GM18907 (cell line): ENCODE data around the gene TTC7B.
"Not testable (repeated sequence)": the region's sequence is repeated elsewhere in the genome, so short reads cannot be mapped to it uniquely, and the experiment has no call there.

Source experiments
- ATAC-seq: cut with Tn5 transposase; IDR thresholded peaks from one replicate; pipeline ENCODE4 v1.9.1; 2021; ENCODE audit warnings: mild to moderate bottlenecking, moderate library complexity; ENCODE audit not compliant: unreplicated experiment

TTC7B gene

GRCh38 chr14:90536511-90537191 lies 279.6 kb downstream of the TTC7B start:
- no peak for ATAC-seq

- ATAC-seq = no peak
Observed at GRCh38 chr14:90536092-90536491, 280.1 kb downstream of the TTC7B start.

GRCh38 chr14:90535556-90536090 lies 280.6 kb downstream of the TTC7B start:
- no peak for ATAC-seq

GRCh38 chr14:90534838-90535555 lies 281.2 kb downstream of the TTC7B start:
- no peak for ATAC-seq

GRCh38 chr14:90534091-90534837 lies 282.0 kb downstream of the TTC7B start:
- no peak for ATAC-seq

- ATAC-seq = no peak
Observed at GRCh38 chr14:90533591-90534021, 282.6 kb downstream of the TTC7B start.

- no peak for ATAC-seq
Observed at GRCh38 chr14:90532826-90533525, 283.3 kb downstream of the TTC7B start.

- ATAC-seq = no peak
Observed at GRCh38 chr14:90531497-90531896, 284.7 kb downstream of the TTC7B start.

GRCh38 chr14:90530523-90530922 lies 285.7 kb downstream of the TTC7B start:
- ATAC-seq = no peak

- ATAC-seq = no peak
Observed at GRCh38 chr14:90527978-90528377, 288.3 kb downstream of the TTC7B start.

- ATAC-seq = not testable (repeated sequence)
Observed at GRCh38 chr14:90526536-90526935, 289.7 kb downstream of the TTC7B start.

- not testable (repeated sequence) for ATAC-seq
Observed at GRCh38 chr14:90525353-90526028, 290.7 kb downstream of the TTC7B start.

- no peak for ATAC-seq
Observed at GRCh38 chr14:90523961-90524875, 292.0 kb downstream of the TTC7B start.

GRCh38 chr14:90523544-90523943 lies 292.7 kb downstream of the TTC7B start:
- ATAC-seq = no peak

GRCh38 chr14:90522571-90523191 lies 293.5 kb downstream of the TTC7B start:
- no peak for ATAC-seq

- no peak for ATAC-seq
Observed at GRCh38 chr14:90521930-90522483, 294.2 kb downstream of the TTC7B start.

- no peak for ATAC-seq
Observed at GRCh38 chr14:90521084-90521929, 294.9 kb downstream of the TTC7B start.

- no peak for ATAC-seq
Observed at GRCh38 chr14:90520326-90520725, 295.9 kb downstream of the TTC7B start.
